HG02870 (cell line): Measurements from ENCODE around the gene BOC.
"Not testable (repeated sequence)": the region's sequence is repeated elsewhere in the genome, so short reads cannot be mapped to it uniquely, and the experiment has no call there.

Source experiments
- ATAC-seq: cut with Tn5 transposase; IDR thresholded peaks from one replicate; pipeline ENCODE4 v1.9.1; 2021; ENCODE audit warnings: mild to moderate bottlenecking, moderate library complexity; ENCODE audit not compliant: unreplicated experiment

BOC gene, protein sequence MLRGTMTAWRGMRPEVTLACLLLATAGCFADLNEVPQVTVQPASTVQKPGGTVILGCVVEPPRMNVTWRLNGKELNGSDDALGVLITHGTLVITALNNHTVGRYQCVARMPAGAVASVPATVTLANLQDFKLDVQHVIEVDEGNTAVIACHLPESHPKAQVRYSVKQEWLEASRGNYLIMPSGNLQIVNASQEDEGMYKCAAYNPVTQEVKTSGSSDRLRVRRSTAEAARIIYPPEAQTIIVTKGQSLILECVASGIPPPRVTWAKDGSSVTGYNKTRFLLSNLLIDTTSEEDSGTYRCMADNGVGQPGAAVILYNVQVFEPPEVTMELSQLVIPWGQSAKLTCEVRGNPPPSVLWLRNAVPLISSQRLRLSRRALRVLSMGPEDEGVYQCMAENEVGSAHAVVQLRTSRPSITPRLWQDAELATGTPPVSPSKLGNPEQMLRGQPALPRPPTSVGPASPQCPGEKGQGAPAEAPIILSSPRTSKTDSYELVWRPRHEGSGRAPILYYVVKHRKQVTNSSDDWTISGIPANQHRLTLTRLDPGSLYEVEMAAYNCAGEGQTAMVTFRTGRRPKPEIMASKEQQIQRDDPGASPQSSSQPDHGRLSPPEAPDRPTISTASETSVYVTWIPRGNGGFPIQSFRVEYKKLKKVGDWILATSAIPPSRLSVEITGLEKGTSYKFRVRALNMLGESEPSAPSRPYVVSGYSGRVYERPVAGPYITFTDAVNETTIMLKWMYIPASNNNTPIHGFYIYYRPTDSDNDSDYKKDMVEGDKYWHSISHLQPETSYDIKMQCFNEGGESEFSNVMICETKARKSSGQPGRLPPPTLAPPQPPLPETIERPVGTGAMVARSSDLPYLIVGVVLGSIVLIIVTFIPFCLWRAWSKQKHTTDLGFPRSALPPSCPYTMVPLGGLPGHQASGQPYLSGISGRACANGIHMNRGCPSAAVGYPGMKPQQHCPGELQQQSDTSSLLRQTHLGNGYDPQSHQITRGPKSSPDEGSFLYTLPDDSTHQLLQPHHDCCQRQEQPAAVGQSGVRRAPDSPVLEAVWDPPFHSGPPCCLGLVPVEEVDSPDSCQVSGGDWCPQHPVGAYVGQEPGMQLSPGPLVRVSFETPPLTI

DNA sequence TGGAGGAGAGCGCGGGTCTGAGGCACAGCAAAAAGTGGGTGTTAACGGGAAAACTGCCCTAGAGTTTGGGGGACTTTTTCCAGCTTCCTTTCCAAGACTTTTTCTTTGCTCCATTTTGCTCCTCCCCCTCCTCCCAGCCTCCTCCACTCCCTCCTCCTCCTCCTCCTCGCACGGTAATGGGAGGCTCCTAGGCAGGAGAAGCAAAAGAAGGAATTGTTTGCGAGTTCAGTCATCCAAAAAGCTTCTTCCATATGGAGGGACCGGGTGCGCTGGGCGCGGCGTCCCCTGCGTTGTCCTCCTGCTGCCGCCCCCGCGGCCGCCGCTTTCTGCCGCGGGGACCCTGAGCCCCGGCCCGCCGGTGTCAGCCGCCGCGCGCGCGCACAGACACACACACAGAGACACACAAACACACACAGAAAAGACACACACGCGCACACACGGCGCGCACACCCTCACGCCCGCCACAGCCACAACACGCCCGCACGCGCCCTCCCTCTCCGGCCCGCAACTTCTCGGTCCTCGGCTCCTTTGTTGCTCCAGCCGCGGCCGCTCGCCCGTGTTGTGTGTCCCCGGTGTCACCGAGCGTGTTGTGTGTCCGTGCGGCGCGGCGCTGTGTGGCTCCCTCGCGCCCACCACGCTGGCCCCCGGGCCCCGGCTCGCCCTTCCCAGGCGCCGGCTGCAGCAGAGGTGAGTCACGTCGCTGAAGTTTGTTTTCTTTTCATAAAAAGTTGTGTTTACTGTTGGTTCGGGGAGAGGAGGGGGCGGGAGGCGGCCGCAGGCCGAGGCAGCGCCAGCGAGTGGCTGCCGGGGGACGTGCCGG, at the start of gene BOC:
TSS of gene BOC (plus strand) at position 228 of the 820 bp plus-strand sequence. CDS start 38,246 bp downstream, outside the sequence.
- no peak for ATAC-seq

DNA sequence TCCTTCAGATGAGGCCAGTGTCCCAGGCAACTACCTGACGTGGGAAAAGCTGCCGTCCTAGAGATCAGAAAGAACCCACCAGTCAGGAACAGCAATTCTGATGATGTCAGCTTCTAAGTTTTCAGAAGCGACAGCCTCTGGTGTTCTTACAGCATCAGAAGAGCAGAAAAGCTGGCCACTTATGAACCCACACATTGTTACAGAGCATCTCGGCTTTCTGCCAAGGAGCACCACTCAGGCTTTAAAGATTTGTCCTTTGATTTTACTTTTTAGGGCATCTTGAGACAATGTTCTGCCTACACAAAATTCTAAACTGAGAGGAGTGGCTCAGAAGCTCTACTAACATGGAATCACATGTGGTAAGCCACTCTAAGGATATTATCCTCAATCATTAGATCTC, 49.7 kb upstream of the BOC start:
- no peak for ATAC-seq

DNA sequence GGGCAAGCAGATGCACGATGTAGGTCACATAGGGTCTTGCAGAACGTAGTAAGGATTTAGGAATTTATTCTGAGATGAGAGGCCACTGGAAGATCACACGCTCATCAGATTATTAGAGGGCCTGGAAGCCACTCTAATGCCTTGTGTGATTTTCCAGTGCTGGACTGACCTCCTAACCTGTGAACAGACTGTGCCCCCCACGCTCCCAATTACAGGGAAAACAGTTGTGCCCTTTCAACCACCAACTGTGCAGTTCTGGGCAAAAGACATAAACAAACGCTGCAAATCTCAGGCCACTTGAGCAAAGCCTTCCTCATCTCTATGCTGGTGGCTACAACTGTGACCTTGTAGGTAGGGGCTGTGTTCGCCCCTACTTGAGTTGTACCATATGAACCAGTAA, 48.2 kb upstream of the BOC start:
- ATAC-seq = no peak

DNA sequence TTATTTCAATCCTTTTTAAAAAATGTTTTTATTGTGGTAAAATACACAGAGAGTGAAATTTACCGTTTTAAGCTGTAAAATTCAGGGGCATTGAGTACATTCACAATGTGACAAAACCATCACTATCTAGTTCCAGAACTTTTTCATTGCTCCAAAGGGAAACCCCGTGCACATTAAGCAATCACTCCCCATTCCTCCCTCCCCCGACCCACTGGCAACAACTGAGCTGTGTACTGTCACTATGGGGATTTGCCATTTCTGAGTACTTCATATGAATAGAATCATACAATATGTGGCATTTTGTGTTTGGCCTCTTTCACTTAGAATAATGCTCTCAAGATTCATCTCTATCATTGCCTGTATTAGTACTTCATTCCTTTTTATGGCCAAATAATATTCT, 45.5 kb upstream of the BOC start:
- no peak for ATAC-seq

DNA sequence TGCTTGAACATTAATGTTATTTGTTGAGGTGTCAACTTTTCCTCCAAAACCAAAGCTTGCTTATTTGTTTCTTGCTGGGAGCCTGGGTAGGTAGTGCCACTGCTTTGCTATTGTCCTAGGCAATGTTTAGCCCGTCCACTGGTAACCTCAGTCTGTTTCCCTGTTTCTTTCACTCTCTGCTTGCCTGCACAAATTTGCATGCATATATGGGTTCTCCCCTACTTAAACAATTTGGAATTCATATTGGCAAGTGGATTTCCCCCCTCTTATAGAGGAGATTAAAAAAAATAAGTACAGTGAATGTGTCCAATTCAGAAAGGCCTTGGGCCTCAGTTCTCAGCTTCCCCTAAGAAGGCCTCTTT, 45.0 kb upstream of the BOC start:
- ATAC-seq = no peak

DNA sequence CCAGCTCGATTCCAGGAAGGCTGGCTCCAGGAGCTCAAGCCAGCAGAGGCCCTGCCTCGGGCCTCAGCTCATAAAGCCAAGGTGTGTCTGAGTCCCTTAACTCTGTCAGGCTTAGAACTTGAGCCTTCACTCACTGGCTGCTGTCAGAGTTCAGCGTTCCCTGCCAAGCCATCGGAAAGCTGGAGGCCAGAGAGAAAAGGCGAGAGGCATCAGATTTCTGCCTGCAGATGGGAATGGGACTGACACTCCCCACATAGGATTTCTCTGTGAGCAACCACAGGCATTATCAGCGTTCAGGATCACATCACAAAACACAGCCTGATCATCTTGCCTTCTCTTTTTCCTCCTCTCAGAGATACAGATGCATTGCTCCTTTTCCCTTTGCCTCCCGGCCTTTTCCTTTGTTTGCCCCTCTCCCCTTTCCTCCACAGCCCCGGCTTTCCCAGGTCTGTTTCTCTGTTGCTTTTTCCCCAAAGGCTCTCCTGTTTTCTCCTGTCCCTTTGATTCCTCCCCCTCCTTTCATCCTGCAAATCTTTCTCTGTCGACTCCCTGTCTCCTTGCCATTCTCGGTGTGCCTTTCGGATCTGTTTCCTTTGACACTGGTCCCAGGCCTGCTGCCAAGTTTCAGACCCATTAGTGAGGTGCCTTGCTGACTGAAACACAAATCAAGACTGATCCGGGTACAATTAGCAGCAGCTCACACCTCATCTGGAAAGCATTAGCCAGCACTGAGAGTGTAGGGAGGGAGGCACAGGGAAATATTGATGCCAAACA, 44.5 kb upstream of the BOC start:
- ATAC-seq = no peak

DNA sequence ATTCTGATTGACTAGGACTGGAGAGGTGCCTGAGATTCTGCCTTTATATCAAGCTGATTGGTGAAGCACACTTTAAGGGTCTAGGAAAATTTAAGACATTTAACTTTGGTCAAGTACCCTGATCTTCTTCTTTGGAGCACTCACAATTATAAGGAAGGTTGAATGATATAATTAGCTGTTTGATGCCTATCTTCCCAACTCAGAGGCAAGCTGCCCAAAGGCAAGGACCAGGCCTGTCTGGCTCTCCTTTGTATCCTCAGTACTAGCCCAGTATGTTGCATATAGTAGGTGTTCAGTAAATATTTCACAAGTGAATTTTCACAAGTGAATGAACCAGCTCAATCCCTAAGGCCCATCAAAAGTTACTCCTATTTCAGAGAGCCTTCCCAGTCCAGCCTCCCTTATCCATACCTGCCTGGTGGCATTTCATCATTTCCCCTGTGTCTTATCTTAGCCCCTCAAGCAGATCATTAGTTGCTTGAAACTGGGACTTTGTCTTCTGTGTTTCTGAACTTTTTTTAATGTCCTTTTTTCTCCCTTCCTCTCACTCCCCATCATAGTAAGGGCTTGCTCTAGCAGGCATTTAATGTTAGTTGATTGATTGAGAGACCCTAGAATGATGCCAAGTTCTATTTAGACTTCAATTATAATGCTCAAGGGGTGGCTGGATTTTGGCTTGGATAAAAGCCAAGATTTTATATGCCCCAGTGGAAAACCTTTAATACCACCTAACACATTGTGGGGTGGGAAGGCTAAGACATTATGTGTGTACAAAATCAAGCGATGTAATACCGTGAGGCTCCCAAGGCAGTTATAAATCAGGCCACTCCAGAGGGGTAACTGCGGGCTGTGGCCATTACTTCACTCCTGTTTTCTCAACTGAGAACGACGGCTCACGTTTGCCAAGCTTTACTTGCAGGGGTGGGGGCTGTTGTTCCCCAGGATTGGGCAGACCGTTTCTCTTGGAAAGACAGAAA, 43.2 kb upstream of the BOC start:
- no peak for ATAC-seq

DNA sequence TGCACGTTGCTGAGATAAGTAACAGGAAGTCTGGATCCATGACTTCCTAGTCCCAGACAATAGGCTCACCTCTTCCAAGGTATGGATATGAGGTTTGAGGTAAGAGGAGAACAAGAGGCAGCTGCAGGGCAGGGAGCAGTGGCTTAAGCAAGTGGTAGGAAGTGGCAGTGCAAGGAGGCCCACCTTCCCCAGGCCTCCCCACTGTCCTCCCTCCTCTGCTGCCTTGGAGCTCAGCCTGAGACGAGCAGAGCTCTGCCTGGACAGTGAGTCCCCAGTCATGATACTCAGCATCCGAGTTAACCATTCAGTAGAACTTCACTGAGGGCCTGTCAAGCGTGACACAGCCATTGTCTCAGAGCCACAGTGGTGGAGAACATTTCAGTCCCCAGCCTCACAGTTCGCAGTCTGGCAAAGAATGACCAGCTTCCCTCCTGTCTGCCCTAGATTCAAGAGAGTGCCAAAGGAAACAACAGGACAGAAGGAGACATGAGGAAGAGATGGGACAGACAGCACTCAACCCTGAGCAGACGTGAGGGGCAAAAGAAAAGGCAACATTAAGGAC, 41.4 kb upstream of the BOC start:
- ATAC-seq = no peak

DNA sequence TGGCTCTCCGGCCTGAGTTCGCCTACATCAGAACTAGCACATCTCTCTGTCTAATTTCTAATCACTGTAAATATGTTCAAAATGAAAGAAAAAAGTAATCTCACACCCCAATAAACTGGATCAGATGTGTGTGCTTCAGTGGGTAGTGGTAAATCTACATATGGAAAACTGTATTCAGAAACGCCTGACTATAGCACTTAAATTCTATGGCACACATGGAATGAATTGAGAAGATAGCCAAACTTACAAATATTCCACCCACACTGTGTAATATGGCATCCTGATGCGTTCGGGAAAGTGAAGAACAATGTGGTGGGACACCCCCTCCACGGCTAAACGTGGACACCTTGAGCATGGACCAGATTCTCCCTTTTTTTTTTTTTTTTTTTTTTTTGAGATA, 40.6 kb upstream of the BOC start:
- ATAC-seq = no peak

DNA sequence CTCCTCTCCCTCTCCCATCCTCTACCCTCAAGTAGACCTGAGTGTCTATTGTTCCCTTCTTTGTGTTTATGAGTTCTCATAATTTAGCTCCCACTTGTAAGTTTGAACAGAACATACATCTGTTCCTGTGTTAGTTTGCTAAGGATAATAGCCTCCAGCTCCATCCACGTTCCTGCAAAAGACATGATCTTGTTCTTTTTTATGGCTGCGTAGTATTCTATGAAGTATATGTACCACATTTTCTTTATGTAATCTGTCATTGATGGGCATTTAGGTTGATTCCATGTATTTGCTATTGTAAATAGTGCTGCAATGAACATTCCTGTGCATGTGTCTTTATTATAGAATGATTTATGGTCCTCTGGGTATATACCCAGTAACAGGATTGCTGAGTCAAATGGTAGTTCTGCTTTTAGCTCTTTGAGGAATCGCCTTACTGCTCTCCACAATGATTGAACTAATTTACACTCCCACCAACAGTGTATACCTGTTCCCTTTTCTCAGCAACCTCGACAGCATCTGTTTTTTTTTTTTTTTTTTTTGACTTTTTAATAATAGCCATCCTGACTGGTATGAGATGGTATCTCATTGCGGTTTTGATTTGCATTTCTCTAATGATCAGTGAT, 39.6 kb upstream of the BOC start:
- ATAC-seq = not testable (repeated sequence)

DNA sequence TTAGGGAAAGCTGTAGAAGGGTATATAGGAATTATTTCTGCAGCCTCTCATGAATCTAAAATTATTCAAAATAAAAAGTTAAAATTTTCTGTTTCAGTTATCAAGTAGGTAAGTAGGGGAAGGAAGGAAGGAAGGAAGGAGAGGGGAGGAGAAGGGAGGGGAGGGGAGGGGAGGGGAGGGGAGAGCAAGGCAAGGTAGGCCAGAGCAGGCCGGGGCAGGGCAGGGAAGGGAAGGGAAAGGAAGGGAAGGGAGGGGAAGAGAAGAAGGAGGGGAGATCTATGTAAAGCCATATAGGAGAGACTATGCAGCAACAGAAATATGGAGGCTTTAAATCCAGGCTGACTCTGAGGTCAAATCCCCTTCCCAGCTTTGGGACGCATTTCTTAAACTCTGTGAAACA, 38.3 kb upstream of the BOC start:
- no peak for ATAC-seq

DNA sequence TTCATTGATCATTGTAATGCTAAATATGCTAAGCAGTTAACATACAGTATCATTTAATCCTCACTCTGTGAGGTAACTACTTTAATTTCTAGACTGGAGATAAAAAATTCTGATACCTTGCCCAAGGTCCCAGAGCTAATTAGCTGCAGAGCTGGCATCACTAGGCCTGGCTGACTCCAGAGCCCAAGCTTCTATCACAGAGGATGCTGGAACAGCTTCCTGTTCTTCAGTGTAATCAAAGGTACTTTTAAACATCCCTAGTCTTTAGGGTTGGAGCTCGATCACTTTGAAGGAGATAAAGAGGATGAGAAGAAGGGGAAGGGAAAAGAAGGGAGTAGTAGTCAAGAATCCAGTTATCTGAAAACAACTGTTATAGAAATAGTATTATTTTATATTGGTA, 37.1 kb upstream of the BOC start:
- ATAC-seq = no peak

DNA sequence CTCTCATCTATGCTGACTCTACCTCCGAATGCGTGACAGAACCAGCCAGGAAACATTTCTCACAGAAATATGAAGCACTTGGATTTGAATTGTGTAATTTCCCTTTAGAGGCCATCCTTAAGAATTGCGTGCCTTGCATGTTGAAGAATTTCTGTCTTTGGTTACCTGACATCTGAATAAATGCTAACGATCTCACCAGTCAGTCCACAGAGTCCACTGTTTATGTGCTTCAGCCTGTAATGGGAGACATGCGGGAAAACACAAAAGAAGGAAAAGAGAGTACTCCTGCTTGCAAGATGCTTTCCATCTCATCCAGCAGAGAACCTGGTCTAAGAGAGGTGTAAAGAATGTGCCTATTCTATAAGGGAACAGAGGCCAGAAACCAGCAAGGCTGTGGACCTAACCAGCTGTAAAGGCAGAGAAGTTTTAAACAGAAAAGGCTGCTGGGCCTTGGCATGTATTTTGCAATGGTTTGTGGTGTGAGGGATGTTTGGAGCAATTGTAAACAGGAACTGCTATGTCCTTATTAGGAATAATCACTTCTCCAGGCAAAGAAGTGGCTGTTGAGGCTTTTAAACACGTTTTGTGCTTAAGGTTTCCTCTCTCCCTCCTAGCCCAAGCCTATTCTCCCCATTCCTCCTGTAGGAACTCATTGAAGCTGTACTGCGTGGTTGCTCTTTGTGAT, 36.4 kb upstream of the BOC start:
- no peak for ATAC-seq

DNA sequence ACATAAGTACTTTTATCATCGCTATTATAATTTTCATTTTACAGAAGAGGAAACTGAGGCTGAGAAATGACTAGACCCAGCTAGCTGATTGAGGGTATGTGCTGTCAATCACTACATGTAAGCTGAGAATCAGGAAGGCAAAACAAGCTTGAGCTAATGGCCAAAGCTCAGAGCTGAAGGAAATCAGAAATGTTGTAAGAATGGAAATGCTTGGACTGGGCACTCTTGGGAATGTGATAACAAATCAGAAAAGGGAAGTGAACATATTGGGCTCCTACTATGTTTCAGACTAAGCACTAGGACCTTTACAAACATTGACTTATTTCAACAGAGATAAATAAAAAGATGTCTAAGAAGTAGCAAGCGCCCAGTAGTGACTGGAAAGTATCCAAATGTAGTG, 33.8 kb upstream of the BOC start:
- no peak for ATAC-seq

DNA sequence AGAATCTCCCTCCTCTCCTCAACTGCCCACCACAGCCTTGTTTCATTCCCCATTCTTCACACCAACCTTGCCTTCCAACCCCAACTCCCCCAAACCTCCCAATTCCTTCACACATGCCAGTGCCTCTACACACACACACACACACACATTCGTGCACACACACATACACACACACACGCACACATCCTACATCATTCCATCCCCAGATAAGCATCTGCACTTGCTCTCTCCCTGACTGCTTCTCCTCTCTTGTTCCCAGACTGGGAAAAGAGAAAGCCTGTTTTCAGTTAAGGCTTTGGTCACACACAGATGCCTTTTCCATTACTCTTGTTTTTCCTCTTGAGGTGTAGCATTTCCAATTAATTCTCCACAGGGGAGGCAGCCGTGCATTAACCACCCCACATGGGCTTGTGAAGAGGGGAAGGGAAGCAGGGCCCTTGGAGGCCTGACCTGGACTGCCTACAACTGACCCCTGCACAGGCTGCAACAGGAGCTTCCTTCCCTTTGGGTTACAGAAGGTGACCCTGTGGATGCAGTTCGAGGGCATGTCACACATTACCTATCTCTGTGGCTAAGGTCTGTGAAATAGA, 32.0 kb upstream of the BOC start:
- no peak for ATAC-seq

DNA sequence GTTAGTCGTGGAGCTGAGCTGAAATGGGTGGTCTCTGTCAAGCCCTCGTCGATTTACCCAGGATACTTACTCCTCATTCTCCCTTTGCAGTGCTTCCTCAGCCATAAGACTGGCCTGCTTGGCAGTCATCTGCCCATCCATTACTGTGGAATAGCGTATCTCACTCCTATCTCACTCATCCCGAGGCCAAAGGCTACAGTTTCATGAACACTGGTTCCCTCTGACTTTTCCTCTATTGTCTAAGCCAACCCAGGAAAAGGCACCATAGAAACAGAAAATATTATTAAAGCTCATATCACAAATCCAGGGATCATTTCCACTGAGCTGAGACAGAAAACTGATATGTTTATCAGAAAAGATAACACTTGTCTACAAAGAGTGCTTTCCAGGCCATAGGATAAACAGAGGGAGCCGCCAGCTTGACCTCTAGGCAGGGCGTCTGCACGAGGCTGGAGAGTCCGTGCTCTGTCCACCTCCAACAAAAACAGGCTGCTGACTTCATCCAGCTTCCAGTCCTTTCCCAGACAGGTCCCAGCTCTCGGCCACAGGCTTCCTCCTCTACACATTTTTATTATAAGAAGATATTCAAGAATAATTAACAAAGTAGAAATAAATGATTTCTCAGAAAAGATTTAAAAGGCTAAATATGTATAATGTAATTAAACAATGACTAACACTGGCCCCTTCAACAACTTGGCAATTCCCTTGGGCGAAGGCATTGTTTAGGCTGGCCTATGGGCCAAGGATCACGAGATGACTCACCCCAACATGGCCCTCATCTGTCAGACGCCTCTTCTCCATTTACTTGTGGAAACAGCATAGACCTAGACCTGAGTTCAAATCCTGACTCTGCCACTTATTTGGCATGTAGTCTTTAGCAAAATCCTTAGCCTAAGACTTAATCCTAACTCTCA, 27.4 kb upstream of the BOC start:
- no peak for ATAC-seq
